HG03196 (cell line): ENCODE results near the gene UBXN10.

Experiments
- ATAC-seq: cut with Tn5 transposase; IDR thresholded peaks from one replicate; pipeline ENCODE4 v1.9.1; 2021; ENCODE audit not compliant: unreplicated experiment

Gene UBXN10

GRCh38 chr1:20182415-20182814 lies 3.5 kb upstream of the UBXN10 start:
- no peak for ATAC-seq

GRCh38 chr1:20183035-20183434 lies 2.9 kb upstream of the UBXN10 start:
- ATAC-seq = no peak

- ATAC-seq = no peak
These were observed 2.2 kb upstream of the UBXN10 start for GRCh38 chr1:20183616-20184271.

DNA sequence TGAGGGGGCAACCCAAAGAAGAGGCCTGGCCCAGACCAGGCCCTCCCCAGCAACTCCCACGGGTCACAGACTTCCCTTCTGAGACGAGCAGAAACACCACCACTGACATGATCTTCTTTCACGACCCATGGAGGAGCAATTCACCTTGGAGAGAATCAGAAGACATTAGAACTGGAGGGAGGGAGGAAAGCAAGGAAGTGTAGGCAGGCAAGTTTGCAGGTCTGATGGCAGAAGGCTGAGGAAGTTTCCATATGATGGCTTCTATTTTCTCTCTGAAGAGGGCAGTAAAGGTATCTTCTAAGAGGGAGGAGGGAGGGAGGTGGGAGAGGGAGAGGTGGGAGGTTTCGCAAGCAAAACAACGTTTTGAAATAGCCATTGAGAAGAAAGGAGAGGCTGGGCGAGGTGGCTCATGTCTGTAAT lies 1.4 kb upstream of the UBXN10 start:
- ATAC-seq = no peak

- no peak for ATAC-seq
These were observed 681 bp upstream of the UBXN10 start for GRCh38 chr1:20184997-20185833.

DNA sequence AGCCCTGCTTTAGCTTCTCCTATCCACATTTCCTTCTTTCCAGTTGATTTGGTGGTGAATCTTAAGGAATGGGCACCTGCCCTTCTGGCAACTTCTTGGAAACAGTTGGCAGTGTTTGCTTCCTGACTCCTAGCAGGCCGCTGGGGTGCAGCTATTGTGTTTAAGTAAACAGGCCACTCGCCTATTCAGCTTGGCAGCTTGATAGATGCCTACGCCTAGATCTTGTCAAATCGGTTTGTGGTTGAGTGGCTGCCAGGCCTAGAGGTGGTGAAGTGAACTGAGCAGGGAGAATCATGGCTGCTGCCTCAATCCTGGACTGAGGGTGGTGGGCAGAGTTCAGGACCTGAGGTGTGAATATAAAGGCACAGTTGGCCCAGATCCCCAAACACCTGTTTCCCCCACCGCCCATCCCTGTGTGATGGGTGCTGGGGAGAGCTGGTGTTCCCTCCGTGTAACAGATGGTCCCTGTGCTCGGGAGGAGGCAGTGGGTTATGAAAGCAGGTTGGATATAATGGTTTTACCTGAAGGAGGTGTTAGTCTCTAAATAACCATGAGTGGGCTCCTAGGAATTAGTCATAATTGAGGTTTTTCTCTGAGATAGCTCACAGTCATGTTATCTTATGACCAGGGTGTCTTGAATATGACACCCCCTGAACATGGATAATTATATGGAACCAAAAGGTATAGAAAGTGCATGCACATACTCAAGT lies 1.4 kb downstream of the UBXN10 start:
- ATAC-seq = no peak

DNA sequence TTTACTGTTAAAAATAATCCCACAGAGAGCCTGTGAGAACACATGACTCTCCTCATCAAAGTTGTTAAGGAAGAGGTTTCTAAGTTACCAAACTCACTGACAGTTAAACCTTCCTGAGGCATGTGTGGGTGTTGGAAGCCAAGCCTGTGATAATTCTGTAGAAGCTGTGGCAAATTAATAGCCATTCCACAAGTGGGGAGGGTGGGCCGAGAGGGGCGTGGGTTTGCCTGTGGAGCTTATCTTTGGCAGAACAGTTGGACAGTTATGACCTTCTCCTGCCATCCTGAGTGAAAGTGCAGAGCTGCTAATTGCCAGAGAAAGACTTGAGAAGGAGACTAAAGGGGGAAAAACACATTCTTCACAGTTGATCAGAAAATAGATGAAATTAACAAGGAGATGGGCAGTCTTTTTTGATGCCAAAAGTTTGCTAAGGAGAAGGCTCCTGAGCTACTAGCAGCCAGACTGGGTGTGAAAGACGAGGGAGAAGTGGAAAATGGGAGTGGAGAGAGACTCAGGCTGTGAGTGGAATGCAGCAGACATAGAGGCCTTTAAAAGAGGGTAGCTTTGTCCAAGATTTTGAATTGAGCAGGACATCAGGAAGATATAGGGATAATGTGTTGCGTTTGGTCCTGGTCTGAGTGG lies 2.0 kb downstream of the UBXN10 start:
- ATAC-seq = no peak

DNA sequence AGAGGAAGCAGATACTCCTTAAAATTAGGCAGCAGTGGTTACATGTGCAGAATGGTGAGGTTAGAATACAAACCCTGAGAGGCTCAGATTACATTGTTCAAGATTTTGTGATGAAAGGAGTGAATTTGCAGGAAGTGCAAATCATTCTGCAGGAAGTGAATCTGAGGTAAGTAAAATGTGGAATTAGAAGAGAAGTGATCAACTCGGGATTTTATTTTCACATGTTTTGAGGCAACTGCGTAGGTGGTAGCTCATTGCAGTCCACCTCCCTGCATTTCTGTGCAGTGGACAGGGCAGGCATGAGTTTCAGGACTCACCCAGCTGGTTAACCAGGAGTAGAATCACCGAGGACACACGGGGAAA lies 2.5 kb downstream of the UBXN10 start:
- ATAC-seq = no peak

- ATAC-seq = no peak
These were observed 3.8 kb downstream of the UBXN10 start for GRCh38 chr1:20189664-20190063.

GRCh38 chr1:20190256-20191160 lies 4.6 kb downstream of the UBXN10 start:
- ATAC-seq = no peak

GRCh38 chr1:20191266-20191825 lies 5.5 kb downstream of the UBXN10 start:
- ATAC-seq = no peak

DNA sequence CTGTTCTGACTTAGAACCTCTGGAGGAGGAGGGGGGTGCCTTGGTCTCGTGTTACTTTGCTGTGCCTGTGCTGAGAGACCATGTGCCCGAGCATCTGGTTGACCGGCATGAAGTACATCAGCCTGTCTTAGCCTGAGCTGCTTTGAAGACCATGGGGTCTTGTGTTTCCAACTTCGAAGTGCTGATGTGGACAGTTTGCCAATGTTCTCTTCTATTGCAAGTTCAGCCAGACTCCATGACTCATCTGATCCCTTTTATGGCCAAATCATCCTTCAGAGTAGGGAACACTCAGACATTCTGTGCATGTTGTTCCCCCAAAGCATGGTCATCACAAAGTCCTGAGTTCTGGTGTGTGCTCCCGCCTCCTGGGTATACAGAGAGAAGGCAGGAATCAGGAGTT lies 6.5 kb downstream of the UBXN10 start:
- no peak for ATAC-seq

- no peak for ATAC-seq
These were observed 7.0 kb downstream of the UBXN10 start for GRCh38 chr1:20192871-20193411.

DNA sequence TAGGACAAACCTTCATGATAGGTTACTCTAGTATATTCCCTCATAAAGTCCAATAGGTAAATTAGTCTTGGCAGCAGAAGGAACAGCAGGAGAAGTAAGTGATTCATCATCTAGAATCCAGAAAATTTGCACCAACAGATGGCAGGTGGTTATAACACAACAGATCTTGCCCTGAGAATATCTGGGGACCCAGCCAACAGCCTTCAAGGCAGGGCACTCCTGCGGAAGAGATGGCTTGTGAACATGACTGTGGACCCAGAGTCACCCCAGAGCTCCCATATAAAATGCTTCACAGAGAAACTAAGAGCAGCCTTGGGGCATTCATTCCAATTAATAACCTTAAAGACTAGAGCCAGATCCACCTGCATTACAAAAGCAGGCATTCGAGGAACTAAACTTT lies 8.3 kb downstream of the UBXN10 start:
- no peak for ATAC-seq

- ATAC-seq = no peak
These were observed 9.0 kb downstream of the UBXN10 start for GRCh38 chr1:20194757-20195461.

DNA sequence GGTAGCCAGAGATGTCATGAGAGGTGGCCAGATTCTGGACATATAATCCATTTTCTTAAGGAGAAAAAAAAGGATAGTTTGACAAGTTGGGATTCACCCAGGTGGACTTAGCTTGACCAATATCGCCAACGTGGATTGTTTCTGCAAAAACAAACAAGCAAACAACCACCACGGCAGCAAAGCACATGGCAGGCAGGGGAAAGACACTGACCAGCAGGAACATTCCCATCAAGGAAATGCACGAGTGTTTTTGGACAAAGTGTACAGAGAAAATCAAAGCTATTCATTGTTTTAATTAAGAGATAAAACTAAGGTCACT lies 9.5 kb downstream of the UBXN10 start:
- no peak for ATAC-seq

- ATAC-seq = no peak
These were observed 11.5 kb downstream of the UBXN10 start for GRCh38 chr1:20197329-20197791.

DNA sequence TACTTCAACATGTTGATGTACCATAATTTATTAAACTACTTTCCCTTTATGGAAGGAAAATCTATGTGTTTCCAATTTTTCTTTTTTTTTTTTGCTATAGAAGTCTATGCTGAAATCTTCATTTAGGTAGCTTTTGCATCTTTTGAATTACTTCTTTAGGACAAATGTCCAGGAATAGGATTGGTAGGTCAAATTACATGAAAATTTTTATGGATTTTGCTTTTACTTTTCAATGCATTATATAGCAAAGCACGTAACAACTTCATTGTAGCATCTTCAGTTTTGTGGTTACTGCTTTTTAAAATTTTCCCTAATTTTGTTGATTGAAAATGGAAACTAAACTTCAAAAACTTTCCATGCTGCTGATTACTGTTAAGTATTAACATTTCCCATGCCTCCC lies 12.4 kb downstream of the UBXN10 start:
- ATAC-seq = no peak

DNA sequence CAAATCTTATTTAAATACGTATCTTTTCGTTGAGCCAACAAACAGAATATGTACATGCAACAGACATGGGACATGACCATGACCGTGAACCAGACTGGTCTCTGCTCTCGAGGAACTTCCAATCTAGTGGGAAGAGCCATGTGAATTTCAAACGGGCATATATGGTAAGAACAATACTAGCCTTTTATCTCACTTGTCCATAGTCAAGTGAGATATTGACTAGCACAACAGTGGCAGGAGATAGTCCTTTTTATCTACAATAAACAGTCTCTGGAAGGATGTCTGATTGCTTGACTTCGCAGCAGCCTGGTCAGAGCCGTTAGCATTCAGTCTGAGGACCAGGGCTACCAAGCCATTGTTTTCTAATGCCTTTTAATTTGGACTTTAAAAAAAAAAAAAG lies 13.0 kb downstream of the UBXN10 start:
- no peak for ATAC-seq
